ENCODE data around the gene XRN2.

GRCh38 chr20:21435576-21435975 is 132.4 kb downstream of the XRN2 start:
- TF ChIP-seq POLR2A (IDR thresholded peaks at IDR 0.05) (no peak), CTCF (IDR thresholded peaks at IDR 0.05) (no peak)
